Mesothelial cell of epicardium (in vitro differentiated cells): ENCODE results near the gene IFNGR2. TPM values are rescaled to one million over a fixed set of nuclear protein-coding genes. Genes with fewer than 3 reads are reported as not detected.
"Not testable (repeated sequence)": the region's sequence is repeated elsewhere in the genome, so short reads cannot be mapped to it uniquely, and the experiment has no call there.

Experiments
- DNase-seq, 2 experiments: peaks; one replicate each; pipeline ENCODE4 v3.0.0; 2021; ENCODE audit warnings: low spot score in 2 of 2; ENCODE audit not compliant: unreplicated experiment in 2 of 2
- H3K27ac Mint-ChIP-seq: 2 replicates; pipeline ENCODE4 v1.8.0; 2021; ENCODE audit warnings: mixed read lengths
- H3K27me3 Mint-ChIP-seq: 2 replicates; pipeline ENCODE4 v1.8.0; 2021; ENCODE audit warnings: low read depth, mixed read lengths
- H3K36me3 Mint-ChIP-seq: 2 replicates; pipeline ENCODE4 v1.8.0; 2021; ENCODE audit warnings: mixed read lengths
- H3K4me1 Mint-ChIP-seq: 2 replicates; pipeline ENCODE4 v1.8.0; 2021; ENCODE audit warnings: mixed read lengths
- H3K4me3 Mint-ChIP-seq: 2 replicates; pipeline ENCODE4 v1.8.0; 2021; ENCODE audit warnings: mild to moderate bottlenecking, moderate library complexity, mixed read lengths
- H3K9me3 Mint-ChIP-seq: 2 replicates; pipeline ENCODE4 v1.8.0; 2021; ENCODE audit warnings: mixed read lengths
- total RNA-seq: library from RNA; stranded (reverse); gene quantifications from 3 replicates; pipeline ENCODE4 v1.2.1, GENCODE V29; 2021
- TF ChIP-seq, protein P1 (sequence below): fragments of 200-600 bp; sonication (generic); IDR thresholded peaks from one replicate; pipeline ENCODE4 v1.5.0; 2021; ENCODE audit warnings: antibody characterized with exemption; ENCODE audit not compliant: unreplicated experiment

IFNGR2 gene
- total RNA-seq, 1 donor from 2014 or later, result 57.9 TPM

- Mint-ChIP-seq H3K4me1 (peaks cover 14% of the 10 kb centered on the region), H3K27ac (peak overlapping the region; percentile 16), H3K36me3 (peaks cover 14% of the 10 kb centered on the region), H3K9me3 (no peaks in the 10 kb centered on the region), H3K4me3 (no peak overlapping the region), H3K27me3 (no peaks in the 10 kb centered on the region)
- TF ChIP-seq, protein P1, sequence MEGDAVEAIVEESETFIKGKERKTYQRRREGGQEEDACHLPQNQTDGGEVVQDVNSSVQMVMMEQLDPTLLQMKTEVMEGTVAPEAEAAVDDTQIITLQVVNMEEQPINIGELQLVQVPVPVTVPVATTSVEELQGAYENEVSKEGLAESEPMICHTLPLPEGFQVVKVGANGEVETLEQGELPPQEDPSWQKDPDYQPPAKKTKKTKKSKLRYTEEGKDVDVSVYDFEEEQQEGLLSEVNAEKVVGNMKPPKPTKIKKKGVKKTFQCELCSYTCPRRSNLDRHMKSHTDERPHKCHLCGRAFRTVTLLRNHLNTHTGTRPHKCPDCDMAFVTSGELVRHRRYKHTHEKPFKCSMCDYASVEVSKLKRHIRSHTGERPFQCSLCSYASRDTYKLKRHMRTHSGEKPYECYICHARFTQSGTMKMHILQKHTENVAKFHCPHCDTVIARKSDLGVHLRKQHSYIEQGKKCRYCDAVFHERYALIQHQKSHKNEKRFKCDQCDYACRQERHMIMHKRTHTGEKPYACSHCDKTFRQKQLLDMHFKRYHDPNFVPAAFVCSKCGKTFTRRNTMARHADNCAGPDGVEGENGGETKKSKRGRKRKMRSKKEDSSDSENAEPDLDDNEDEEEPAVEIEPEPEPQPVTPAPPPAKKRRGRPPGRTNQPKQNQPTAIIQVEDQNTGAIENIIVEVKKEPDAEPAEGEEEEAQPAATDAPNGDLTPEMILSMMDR, result no peak
- DNase-seq, result no peak
Observed at GRCh38 chr21:33360281-33360680, 42.9 kb upstream of the IFNGR2 start.

DNA sequence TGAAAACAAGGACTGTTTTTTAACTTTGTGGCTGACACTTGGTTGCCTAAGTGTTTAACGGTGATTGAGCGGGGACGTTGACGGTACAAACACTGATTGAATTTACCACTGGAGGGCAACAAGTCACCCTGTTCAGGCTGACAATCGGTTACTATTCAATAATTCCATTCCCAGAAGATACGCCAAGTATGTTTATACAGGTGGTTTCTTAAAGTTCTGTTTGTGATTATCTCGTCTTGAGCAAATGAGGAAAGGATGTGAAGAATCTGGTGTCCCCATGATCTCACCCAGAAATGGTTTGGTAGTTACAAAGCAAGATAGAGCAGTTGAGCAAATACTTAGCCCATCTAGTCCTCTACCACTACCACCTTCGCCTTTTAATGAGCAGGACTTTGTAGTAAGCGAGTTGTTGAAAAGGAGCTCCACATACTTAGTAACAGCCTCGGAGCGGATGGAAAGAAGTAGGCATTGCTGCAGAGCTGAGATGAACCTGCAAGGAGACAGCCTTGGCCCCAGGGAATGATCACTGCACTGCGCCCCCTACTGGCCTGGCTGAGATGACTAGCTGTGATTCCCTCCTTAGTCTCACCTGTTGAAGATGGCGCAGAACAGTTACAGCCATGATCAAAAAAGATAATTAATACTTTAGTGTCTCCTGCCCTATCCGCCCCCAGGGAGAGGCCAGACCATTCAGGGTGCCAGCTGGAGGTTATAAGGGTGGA is 42.2 kb upstream of the IFNGR2 start:
- H3K27ac Mint-ChIP-seq, result peak overlapping the region; percentile 81
- H3K4me1 Mint-ChIP-seq, result peaks cover 14% of the 10 kb centered on the region
- TF ChIP-seq, protein P1, result peak; percentile 85
- peak; percentile 57 to 88 for DNase-seq
- H3K4me3 Mint-ChIP-seq, result peak overlapping the region; percentile 52
- peaks cover 9% of the 10 kb centered on the region for H3K36me3 Mint-ChIP-seq
- no peaks in the 10 kb centered on the region for H3K9me3 Mint-ChIP-seq
- no peaks in the 10 kb centered on the region for H3K27me3 Mint-ChIP-seq

- DNase-seq, result no peak
- TF ChIP-seq, protein P1, result no peak
- H3K4me3 Mint-ChIP-seq, result peak overlapping the region; percentile 52
- H3K4me1 Mint-ChIP-seq, result peaks cover 14% of the 10 kb centered on the region
- H3K9me3 Mint-ChIP-seq, result peaks cover 5% of the 10 kb centered on the region
- peaks cover 2% of the 10 kb centered on the region for H3K36me3 Mint-ChIP-seq
- H3K27me3 Mint-ChIP-seq, result no peaks in the 10 kb centered on the region
- no peak overlapping the region for H3K27ac Mint-ChIP-seq
Observed at GRCh38 chr21:33362044-33362555, 41.1 kb upstream of the IFNGR2 start.

GRCh38 chr21:33363911-33364609 is 39.2 kb upstream of the IFNGR2 start:
- Mint-ChIP-seq H3K9me3 (peaks cover 15% of the 10 kb centered on the region), H3K4me1 (peaks cover 14% of the 10 kb centered on the region)
- DNase-seq, H3K36me3 Mint-ChIP-seq, H3K27ac Mint-ChIP-seq, H3K27me3 Mint-ChIP-seq, H3K4me3 Mint-ChIP-seq: not testable (repeated sequence)

DNA sequence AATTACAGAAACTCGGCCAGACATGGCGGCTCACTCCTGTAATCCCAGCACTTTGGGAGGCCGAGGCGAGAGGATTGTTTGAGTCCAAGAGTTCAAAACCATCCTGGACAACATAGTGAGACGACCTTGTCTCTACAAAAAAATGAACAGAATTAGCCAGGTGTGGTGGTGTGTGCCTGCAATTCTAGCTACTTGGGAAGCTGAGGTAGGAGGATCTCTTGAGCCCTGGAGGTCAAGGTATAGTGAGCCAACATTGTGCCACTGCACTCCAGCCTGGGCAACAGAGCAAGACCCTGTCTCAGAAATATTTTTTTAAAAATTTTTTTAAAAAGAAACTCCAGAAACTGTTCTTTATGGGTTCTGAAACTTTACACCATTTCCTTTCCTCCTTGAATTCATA is 38.4 kb upstream of the IFNGR2 start:
- H3K4me3 Mint-ChIP-seq, result no peak overlapping the region
- TF ChIP-seq, protein P1, result no peak
- no peak for DNase-seq
- H3K27ac Mint-ChIP-seq, result no peak overlapping the region
- H3K4me1 Mint-ChIP-seq, result peaks cover 14% of the 10 kb centered on the region
- no peaks in the 10 kb centered on the region for H3K27me3 Mint-ChIP-seq
- H3K36me3 Mint-ChIP-seq, result peaks cover 7% of the 10 kb centered on the region
- peaks cover 15% of the 10 kb centered on the region for H3K9me3 Mint-ChIP-seq

DNA sequence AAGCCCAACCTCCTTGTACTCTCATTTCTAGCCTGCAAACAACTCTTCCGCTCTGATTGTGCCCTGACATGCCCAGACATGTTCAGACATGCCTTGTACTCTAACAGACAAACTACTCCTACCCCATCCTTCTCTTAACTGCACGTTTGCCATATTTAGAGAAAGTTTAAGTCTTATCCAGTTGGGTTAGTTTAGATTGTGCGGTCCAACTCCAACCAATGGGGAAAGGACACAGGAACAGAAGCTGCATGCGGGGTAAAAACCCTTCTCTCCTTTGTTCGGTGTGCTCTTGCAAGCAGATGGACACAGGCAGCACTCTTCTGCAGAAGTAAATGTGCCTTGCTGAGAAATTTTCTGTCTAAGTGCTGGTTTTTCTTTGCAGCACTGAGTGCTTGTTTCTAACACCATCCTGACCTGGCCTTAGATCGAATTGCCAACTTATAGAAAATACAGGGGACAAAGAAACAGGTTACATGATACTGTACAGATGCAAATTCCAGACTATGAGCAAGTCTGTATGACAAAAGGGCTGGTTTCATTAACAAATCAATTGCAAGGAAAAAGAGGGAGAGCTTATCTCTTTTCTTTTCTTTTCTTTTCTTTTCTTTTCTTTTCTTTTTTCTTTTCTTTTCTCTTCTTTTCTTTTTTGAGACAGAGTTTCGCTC is 35.8 kb upstream of the IFNGR2 start:
- H3K4me3 Mint-ChIP-seq, result no peak overlapping the region
- TF ChIP-seq, protein P1, result no peak
- no peaks in the 10 kb centered on the region for H3K27me3 Mint-ChIP-seq
- no peaks in the 10 kb centered on the region for H3K4me1 Mint-ChIP-seq
- peaks cover 15% of the 10 kb centered on the region for H3K9me3 Mint-ChIP-seq
- peaks cover 7% of the 10 kb centered on the region for H3K36me3 Mint-ChIP-seq
- no peak overlapping the region for H3K27ac Mint-ChIP-seq
- no peak for DNase-seq
